Stimulated activated CD8-positive, alpha-beta memory T cell treated with anti-CD3 and anti-CD28 coated beads, Interleukin-15, amount 100 ng/mL, for 24 hours (primary cell): ENCODE data around the gene TMEM50B.
"Not testable (repeated sequence)": the region's sequence is repeated elsewhere in the genome, so short reads cannot be mapped to it uniquely, and the experiment has no call there.

Source experiments
- DNase-seq: peaks from one replicate; pipeline ENCODE4 v3.0.0-alpha.2; 2020; ENCODE audit warnings: low read depth

The TMEM50B gene

DNA sequence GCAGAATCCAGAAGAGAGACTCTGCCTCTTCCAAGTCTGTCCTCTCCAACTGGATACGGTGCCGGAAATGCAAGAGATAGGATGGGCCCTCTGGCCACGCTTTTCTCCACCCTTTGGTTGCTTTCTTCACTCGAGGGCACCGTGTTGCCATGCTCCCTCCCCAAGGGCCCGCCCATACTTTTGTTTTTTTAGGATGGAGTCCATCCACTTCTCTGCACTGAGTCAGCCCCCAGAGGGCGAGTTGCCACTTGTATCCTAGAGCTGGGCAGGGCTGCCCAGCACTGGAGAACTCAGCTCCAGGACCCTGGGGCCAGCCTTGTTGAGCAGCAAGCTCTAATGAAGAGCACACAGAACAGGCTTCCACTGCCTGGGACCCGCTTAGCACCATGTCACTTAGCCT lies 51.1 kb downstream of the TMEM50B start:
- DNase-seq: no peak

DNA sequence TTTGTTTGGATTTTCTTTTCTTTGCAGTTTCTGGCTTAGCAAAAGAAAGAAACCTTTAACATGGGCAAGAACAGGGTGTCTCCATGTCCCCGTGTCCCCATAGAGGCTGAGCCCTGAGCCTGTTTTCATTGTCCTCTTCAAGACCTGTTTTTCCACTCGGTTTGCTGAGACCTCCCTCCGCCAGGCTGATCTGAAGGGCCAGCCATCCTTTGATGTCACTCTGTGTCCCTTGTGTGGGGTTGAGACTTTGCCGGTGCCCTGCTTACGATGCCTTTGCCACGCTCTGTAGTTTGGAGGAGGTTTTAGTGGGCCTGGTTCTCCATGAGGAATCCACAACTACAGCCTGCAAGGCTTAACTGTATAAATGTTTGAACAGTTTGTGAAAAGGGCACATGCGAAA lies 52.7 kb downstream of the TMEM50B start:
- DNase-seq: no peak

DNA sequence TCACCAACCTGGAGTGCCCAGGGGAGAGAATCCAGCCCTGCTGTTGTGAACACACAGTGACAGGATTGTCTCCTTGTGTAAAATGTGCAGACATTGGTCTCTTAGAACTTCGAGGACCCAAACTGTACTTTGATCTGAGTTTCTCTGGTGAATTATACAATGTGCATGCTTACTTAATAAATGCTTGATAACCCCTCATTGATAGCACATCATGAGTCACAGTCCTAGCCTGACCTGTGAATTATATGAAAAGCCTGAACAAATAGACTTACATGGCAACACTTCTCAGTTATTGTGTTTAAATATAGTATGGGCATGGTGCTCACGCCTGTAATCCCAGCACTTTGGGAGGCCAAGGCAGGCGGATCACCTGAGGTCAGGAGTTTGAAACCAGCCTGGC lies 53.9 kb downstream of the TMEM50B start:
- DNase-seq: no peak

DNA sequence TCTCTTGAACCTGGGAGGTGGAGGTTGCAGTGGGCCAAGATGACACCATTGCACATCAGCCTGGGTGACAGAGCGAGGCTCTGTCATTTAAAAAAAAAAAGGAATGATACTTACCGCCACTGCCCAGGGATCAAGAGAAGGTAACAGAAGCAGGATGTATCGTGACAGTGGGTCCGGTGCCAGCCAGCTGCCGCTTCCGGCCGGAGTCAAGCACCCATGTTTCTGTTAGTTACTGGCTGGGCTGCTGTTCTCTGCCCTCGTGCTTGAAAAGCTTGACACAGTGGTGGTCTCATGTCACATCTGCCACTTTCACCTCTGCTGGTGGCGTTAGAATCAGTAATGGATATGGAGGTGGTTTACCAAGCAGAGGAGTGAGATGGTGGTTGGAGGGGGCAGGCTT lies 55.6 kb downstream of the TMEM50B start:
- DNase-seq: no peak

DNA sequence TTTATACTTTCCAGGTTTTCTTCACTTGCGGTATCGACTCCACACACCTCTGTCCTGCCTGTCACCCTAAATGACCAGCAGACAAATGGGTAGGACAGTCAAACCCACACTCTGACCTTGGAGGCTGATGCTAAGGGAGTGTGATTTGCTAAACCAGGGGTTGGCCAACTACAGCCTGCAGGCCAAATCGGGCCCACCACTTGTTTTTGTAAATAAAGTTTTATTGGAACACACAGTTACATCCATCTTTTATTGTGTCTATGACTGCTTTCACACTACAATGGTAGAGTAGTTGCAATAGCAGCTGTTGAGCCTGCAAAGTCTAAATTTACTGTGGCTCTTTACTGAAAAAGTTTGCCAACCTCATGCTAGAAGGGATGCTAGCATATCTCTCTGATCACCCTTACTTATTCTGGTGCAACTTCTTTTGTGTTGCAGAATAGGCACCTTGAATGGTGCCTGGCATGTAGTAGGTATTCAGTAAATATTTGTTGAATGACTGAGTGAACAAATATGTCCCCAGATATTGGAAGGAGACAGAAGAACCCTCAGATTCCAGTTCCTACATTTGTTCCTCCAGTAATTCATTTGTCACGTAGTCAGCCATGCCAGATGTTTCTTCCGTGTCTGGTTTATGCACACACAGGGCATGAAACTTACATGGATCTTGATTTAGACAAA lies 57.9 kb downstream of the TMEM50B start:
- no peak for DNase-seq

DNA sequence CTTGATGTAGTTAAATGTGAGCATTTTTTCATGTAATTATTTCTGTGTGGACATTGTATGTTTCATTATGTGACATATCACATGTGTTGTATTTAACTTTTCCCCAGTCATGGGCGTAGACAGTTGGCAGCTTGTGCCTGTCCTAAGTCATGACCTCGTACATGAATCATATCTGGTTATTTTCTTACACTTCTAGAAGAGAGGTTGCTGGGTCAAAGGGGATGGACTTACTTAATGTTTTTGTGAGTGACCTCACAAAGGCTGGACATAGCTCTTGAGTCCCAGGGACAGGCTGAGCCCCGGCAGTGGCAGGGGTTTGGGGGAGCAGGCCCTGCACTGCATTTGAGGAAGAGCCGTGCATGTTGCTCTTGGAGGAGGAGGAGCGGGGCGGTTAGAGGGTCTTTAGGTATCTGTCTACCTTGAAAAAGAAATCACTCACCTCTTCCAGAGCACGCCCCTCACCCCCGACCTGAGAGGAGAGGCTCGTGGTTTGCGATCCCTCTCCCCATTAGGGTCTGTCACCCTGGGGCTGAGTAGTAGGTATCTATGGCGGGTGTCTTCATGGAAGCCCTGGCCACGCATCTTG lies 60.1 kb downstream of the TMEM50B start:
- no peak for DNase-seq

DNA sequence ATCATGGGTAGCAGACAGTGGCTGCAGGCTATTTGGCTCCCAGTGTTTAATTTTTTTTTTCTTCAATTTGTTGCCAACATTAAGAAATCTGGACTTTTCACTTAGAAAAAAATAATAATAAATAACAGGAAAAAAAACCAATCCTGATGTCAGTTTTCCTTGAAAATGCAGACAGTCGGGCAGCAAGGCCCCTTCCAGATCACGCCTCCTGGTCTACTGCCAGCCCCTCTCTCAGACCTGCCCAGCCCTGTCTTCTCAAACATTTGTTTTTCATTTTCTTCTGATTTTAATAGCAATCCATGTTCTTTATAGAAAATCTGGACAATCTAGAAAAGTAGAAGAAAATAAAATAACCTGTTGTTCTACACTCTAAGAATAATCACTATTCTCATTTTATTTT lies 61.1 kb downstream of the TMEM50B start:
- DNase-seq: no peak

DNA sequence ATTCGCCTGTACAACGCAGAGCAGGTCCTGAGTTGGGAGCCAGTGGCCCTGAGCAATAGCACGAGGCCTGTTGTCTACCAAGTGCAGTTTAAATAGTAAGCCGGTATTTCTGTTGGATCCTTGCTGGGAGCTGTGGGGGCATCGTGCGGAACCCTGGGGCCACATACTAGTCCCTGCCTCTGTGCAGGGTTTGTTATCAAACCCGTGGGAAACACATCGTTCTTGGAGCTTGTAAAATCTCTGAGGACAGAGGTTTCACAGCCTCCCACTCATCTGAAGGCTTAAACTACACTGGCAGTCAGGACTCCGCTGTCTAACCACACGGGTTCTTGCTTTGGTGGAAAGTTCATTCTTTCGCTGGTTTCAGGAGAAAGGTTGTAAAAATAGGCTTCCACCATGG lies 64.8 kb downstream of the TMEM50B start:
- DNase-seq: no peak

DNA sequence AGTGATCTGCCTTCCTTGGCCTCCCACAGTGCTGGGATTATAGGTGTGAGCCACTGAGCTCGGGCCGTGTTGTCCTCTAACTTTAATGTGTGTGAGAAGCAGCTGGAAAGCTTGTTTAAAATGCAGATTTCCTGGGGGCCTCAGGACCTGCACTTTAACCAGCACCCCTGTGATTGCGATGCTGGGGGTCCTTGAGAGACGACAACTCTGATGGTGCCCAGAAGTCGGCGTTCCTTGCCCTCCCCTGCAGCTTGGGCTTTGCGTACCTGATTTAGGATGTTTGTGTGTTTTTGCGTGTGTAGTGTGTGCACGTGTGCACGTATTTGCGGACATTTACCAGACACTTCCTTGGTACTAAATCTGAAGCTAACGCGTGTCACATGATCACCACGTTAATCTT lies 65.7 kb downstream of the TMEM50B start:
- no peak for DNase-seq

DNA sequence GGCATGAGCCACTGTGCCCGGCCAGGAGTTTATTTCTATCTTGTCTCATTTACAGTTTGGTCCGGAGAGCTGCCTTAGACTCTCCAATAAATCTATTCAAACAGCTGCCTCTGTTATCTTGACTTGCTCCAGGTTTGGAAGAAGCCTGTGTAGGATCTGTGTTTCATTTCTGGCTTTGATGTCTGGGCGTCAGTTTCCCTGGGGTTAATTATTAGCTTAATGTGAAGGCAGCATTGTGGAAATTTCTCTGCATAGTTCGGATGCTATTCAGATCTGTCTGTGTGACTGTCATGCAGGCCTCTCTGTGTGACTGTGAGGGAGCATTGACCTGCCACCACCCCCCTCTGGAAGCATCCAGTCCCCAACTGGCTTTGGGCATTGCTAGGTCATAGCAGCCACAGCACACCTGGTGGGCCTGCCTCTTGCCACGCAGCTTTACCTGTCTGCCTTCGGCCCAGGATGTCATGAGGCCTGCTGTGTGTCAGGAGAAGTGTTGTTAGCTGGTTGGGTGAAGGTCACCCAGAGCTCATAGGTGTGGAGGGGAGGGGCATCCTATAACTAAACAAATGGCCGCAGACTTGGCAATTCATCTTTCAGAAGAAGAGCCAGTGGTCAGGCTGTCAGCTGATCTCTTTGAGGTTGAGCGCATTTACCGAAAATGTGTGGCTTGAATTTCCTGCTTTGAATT lies 66.8 kb downstream of the TMEM50B start:
- DNase-seq: no peak

DNA sequence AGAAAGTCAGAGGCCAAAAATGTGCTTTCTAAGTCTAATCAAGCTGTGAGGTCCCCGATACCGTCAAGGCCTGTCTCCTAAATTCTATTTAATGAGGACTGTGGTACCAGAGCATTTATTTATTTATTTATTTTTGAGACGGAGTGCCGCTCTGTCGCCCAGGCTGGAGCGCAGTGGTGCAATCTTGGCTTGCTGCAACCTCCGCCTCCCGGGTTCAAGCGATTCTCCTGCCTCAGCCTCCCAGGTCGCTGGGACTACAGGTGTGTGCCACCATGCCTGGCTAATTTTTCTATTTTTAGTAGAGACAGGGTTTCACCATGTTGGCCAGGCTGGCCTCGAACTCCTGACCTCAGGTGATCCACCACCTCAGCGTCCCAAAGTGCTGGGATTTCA lies 67.3 kb downstream of the TMEM50B start:
- DNase-seq: not testable (repeated sequence)

DNA sequence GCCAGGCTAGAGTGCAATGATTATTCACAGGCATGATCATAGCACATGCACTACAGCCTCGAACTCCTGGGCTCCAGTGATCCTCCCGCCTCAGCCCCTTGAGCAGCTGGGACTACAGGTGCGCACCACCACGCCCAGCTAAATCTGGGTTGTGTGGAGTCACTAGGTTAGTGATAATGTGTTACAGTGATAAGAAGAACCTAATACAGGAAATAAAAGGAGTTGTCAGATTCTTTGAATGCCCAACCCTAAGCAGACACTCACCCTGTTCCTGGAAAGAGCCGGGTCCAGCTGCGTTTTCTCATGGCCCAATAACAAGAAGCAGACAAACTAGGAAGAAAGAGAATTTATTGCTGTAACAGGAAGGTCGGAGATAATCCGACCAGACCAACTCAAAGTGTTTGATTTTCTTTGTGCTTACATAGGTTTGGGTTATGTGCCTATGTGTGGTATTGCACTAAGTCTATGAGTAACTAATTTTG lies 67.8 kb downstream of the TMEM50B start:
- DNase-seq: no peak

DNA sequence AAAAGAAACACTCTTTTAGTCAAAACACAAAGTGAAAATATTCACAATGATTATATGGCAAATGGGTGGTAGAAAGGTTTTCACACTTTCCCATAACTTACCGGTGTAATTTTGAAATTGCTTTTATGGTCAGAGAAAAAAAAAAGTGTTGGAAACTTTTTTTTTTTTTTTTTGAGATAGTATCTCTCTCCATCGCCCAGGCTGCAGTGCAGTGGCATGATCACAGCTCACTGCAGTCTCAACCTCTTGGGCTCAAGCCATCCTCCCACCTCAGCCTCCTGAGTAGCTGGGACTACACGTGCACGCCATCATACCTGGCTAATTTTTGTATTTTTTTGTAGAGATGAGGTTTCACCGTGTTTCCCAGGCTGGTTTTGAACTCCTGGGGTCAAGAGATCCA lies 73.3 kb downstream of the TMEM50B start:
- DNase-seq: no peak

DNA sequence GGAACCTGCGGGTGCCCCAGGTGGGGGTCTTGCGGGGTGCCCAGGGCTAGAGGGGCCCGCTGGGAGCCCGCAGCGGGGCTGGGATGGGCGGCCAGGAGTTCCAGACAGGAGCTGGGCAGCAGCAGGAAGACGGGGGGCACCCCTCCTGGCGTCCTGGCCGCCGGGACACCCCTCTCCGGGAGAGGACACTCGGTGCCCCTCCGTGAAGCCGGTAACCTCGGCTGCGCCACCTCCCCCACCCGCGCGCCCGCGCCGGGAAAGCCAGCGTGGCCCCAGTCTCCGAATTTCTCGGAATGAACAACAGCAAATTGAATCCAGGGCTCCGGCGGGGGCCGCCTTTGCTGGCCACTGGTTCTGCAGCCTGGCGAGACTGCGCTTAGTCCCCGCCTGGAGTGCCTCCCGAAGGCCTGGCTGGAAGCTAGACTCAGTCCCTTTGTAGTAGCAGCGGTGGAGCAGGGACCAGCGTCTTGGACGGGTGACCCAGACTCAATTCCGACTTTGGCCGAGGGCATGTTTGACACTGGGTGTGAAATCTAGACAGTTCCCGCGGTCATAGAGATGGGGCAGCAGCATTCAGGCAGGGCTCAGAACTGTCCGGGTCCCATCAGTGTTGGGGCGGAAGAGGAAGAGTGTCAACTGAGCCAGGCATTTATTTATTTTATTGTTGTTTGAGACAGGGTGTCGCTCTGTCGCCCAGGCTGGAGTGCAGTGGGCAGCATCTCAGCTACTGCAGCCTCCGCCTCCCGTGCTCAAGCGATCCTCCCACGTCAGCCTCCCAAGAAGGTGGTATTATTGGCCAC lies 75.8 kb downstream of the TMEM50B start:
- no peak for DNase-seq

DNA sequence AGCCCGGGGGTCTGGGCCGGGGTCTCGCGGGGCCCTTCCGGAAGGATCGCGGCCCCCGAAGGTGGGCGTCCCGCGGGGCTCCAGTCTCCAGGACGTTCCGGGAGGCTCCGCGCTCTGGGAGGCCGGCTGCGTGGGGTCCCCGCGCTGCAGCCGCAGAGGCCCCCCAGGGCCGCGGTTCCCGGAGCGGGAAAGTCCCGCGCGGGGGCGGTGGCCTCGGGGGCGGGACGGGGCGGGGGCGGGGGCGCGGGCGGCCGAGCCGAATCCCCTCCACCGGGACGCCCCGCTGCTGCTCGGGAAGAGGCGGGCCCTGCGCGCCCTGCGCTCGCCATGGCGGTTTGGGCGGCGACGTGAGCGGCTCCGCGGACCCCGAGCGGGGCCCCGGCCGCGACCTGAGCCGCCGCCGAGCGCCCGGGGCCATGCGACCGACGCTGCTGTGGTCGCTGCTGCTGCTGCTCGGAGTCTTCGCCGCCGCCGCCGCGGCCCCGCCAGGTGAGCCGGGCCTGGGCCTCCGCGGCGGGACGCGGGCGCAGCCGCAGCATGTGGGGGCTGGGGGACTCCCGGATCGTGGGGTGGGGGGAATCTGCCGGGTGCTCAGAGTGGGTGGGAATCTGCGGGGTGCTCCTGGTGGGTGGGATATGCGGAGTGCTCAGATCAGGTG lies 76.5 kb downstream of the TMEM50B start, which contains the start of gene IFNGR2:
TSS of gene IFNGR2 (plus strand) at position 286 of the 658 bp plus-strand sequence. CDS start at position 417, 131 bp downstream.
- DNase-seq: no peak

DNA sequence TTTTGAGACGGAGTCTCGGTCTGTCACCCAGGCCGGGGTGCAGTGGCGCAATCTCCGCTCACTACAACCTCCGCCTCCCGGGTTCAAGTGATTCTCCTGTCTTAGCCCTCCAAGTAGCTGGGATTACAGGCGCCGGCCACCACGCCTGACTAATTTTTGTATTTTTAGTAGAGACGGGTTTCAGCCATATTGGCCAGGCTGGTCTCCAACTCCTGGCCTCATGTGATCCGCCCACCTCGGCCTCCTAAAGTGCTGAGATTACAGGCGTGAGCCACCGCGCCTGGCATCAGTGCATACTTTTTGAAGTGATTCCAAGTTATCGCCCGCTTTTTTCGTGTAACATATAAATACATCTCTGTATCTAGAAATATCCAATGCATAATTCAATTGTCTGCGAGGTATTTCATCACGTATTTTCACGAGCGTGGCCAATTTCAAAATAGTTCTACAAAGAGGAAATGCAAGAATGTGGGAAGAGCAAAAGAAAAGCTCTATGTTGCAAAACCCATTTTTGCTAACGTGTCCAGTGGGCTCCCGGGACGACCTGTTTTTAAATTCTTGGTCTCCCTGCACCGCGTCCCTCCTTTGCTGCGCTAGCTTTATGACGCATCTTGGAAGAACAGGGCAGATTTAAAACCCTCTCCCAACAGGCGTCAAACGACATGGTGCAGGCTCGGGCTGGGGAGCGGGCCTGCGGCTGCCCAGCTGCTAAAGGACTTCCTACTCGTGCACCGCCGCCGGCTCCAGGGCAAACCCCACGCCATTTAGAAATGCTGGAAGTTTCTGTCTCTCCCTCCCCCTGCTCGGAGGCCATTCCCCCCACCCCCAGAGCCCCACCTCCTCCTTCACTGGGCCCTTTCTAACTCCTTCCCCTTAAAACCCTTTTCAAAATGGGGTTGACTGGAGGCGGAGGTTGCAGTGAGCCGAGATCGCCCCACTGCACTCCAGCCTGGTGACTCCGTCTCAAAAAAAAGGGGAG lies 77.5 kb downstream of the TMEM50B start:
- no peak for DNase-seq

DNA sequence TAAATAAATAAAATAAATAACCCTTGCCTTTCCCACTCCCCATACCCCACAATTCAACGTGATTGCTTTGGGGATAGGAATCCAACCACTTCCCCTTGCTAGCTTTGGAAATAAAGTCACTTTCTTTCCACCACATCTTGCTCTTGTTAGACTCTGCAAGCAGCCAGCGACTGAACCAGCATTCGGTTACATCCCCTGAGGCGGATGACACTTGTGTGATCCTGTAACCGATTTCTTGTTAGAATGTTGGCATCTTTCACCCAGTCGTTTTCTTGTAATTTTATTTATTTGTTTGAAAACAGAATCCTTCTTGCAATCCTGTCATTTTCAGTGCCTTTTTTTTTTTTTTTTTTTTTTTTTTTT lies 78.2 kb downstream of the TMEM50B start:
- DNase-seq: no peak
